B cell (primary cell): Measurements from ENCODE around the gene HLA-DOB. TPM values are rescaled to one million over a fixed set of nuclear protein-coding genes. Genes with fewer than 3 reads are reported as not detected.

Experiments
- ATAC-seq: fragments of 200-7000 bp; cut with Tn5 transposase; one replicate; pipeline ENCODE4 v1.10.0; 2021; ENCODE audit warnings: low read depth, mild to moderate bottlenecking, moderate number of reproducible peaks, moderate library complexity
- CTCF ChIA-PET: fragments of 350-600 bp; sonication (Branson Sonifier 250); formaldehyde crosslinking; loops from one replicate; lab custom pipeline; 2021; ENCODE audit warnings: antibody characterized with exemption, inconsistent platforms; lab: Charles Lee
- POLR2A ChIA-PET: fragments of 350-600 bp; sonication (Branson Sonifier 250); formaldehyde crosslinking; loops from one replicate; lab custom pipeline; 2021; ENCODE audit warnings: antibody characterized with exemption; lab: Charles Lee
- DNase-seq: peaks from one replicate; pipeline ENCODE4 v3.0.0; 2013
- H2AFZ ChIP-seq: 2 replicates; pipeline ENCODE4 v1.6.1; 2012; ENCODE audit warnings: mild to moderate bottlenecking, low read depth, low read length; ENCODE audit not compliant: insufficient read depth, poor library complexity, severe bottlenecking
- H3K27ac ChIP-seq, 2 donors: 1 replicate in 1 of 2; 2 replicates in 1 of 2; pipeline ENCODE4 v1.5.1; 2012 to 2013; ENCODE audit warnings: low read length in 2 of 2, mild to moderate bottlenecking in 2 of 2, moderate library complexity in 1 of 2
- H3K27me3 ChIP-seq, 4 experiments: fragments of 200-600 bp in 1 of 4; sonication (generic) in 1 of 4; replicated peaks in 1 of 4; 1 replicate in 2 of 4; 2 replicates in 2 of 4; pipeline versions ENCODE4 v1.6.1 to v1.7.0; 2013 to 2016; ENCODE audit warnings: low read length in 3 of 4, mild to moderate bottlenecking in 2 of 4, mixed read lengths in 1 of 4, moderate library complexity in 1 of 4; ENCODE audit not compliant: insufficient read depth in 4 of 4, control insufficient read depth in 3 of 4; ENCODE audit errors: control extremely low read depth in 1 of 4
- H3K36me3 ChIP-seq, 2 experiments: replicated peaks in 1 of 2; 1 replicate in 1 of 2; 2 replicates in 1 of 2; pipeline versions ENCODE4 v1.6.1 to v1.7.1; 2013; ENCODE audit warnings: low read length in 1 of 2; ENCODE audit not compliant: insufficient read depth in 2 of 2, control insufficient read depth in 1 of 2; ENCODE audit errors: control extremely low read depth in 1 of 2, extremely low read depth in 1 of 2
- H3K4me1 ChIP-seq, 2 donors: fragments of 200-600 bp in 1 of 2; sonication (generic) in 1 of 2; 1 replicate in 1 of 2; 2 replicates in 1 of 2; pipeline versions ENCODE4 v1.5.1 to v1.6.1; 2013 to 2017; ENCODE audit warnings: low read length in 2 of 2; ENCODE audit not compliant: control insufficient read depth in 2 of 2, insufficient read depth in 2 of 2
- H3K4me2 ChIP-seq: replicated peaks from 2 replicates; pipeline ENCODE3; 2012; ENCODE audit warnings: mild to moderate bottlenecking, low read depth, low read length; ENCODE audit not compliant: poor library complexity, severe bottlenecking
- H3K4me3 ChIP-seq, 5 experiments: fragments of 200-600 bp in 1 of 5; sonication (generic) in 1 of 5; 1 replicate in 3 of 5; 2 replicates in 2 of 5; pipeline versions ENCODE4 v1.5.1 to v1.7.0; 2011 to 2016; ENCODE audit warnings: low read length in 4 of 5, mild to moderate bottlenecking in 4 of 5, low read depth in 2 of 5, control low read depth in 1 of 5, moderate library complexity in 1 of 5; ENCODE audit not compliant: insufficient read depth in 1 of 5; ENCODE audit errors: control extremely low read depth in 1 of 5, extremely low read depth in 1 of 5
- H3K79me2 ChIP-seq: fragments of 200-600 bp; sonication (generic); one replicate; pipeline ENCODE4 v1.6.0; 2016; ENCODE audit warnings: low read length; ENCODE audit not compliant: control insufficient read depth, insufficient read depth
- H3K9ac ChIP-seq: fragments of 200-600 bp; sonication (generic); 2 replicates; pipeline ENCODE4 v1.6.1; 2017; ENCODE audit warnings: mild to moderate bottlenecking, low read length, moderate library complexity
- H3K9me3 ChIP-seq, 3 donors: one replicate each; pipeline versions ENCODE4 v1.6.1 to v1.7.1; 2013; ENCODE audit warnings: low read length in 2 of 3; ENCODE audit not compliant: control insufficient read depth in 2 of 3, insufficient read depth in 1 of 3; ENCODE audit errors: control extremely low read depth in 1 of 3
- H4K20me1 ChIP-seq: 2 replicates; pipeline ENCODE4 v1.6.0; 2012; ENCODE audit warnings: mild to moderate bottlenecking, low read length; ENCODE audit not compliant: insufficient read depth, control insufficient read depth, poor library complexity, severe bottlenecking
- H3K27ac Mint-ChIP-seq: one replicate; pipeline ENCODE4 v1.8.0; 2021; ENCODE audit warnings: mixed read lengths
- H3K27me3 Mint-ChIP-seq: one replicate; pipeline ENCODE4 v1.8.0; 2021; ENCODE audit warnings: mixed read lengths
- H3K4me1 Mint-ChIP-seq: one replicate; pipeline ENCODE4 v1.8.0; 2021; ENCODE audit warnings: mixed read lengths
- H3K4me3 Mint-ChIP-seq: one replicate; pipeline ENCODE4 v1.8.0; 2021; ENCODE audit warnings: mixed read lengths
- H3K9me3 Mint-ChIP-seq: one replicate; pipeline ENCODE4 v1.8.0; 2022; ENCODE audit warnings: mixed read lengths; ENCODE audit not compliant: insufficient read depth
- CTCF ChIP-seq: fragments of 200-600 bp; IDR thresholded peaks from one replicate; pipeline ENCODE4 v1.8.0; 2022; ENCODE audit warnings: antibody characterized with exemption, mild to moderate bottlenecking
- EZH2 ChIP-seq: IDR thresholded peaks from 2 replicates; pipeline ENCODE4 v1.6.1; 2012; ENCODE audit warnings: borderline replicate concordance, low read depth, mild to moderate bottlenecking, moderate library complexity, low read length; ENCODE audit not compliant: insufficient read depth, poor library complexity, severe bottlenecking
- WGBS: methylation state at CpG from one replicate; pipeline ENCODE4 v1.1.5; 2013; ENCODE audit warnings: missing lambda C conversion rate; ENCODE audit not compliant: insufficient coverage; 5-methylcytosine and 5-hydroxymethylcytosine counted together
- intact Hi-C: fragments of 100-400 bp; cut with micrococcal nuclease; formaldehyde crosslinking; loops from one replicate; pipeline ENCODE4 v1.10.0; 2022
- polyA plus RNA-seq: library from polyadenylated mRNA; depleted of rRNA; stranded (reverse); fragments of >200 nt; gene quantifications from 2 replicates; pipeline ENCODE4 v1.2.3, GENCODE V29; 2012
- total RNA-seq, 2 donors: library from RNA; stranded (reverse); fragments of 120-200 nt in 1 of 2; gene quantifications; 1 replicate in 1 of 2; 2 replicates in 1 of 2; pipeline versions ENCODE4 v1.2.3 to v1.2.4, GENCODE V29; 2013 to 2022

The HLA-DOB gene
- total and polyA plus RNA-seq, 2 donors (not counting 1 experiment from before 2014, with no cell fraction given), result 109 to 231 TPM

- peak overlapping the region; percentile 30 for H2AFZ ChIP-seq
- H3K4me3 ChIP-seq, result peak overlapping the region in 4 of 5 experiments; percentile 26 to 53 (median 42)
- H3K27ac ChIP-seq, result peak overlapping the region; percentile 60 to 64
- peaks cover 26 to 32% of the 10 kb centered on the region in 2 donors for H3K4me1 ChIP-seq
- no peak for TF ChIP-seq EZH2
- peak; percentile 91 for TF ChIP-seq CTCF
- peaks cover 6 to 20% (median 12%) of the 10 kb centered on the region in 3 donors for H3K9me3 ChIP-seq
- peak; percentile 83 for ATAC-seq
- H4K20me1 ChIP-seq, result no peaks in the 10 kb centered on the region
- DNase-seq, result peak; percentile 92
- Mint-ChIP-seq H3K9me3 (peaks cover 15% of the 10 kb centered on the region), H3K27ac (peak overlapping the region; percentile 93), H3K4me3 (peak overlapping the region; percentile 90), H3K4me1 (peaks cover 40% of the 10 kb centered on the region), H3K27me3 (no peaks in the 10 kb centered on the region)
- ChIA-PET POLR2A (interaction anchor here (0.6 to 1.5 kb wide), 3 partner anchors 41 to 131 kb away, joined by 3 to 11 read pairs (median 5); partner anchors contain the start of genes HLA-DQB1 and TAP2), CTCF (interaction anchor here (1.0 to 9.6 kb wide), 15 partner anchors 9 to 749 kb away, joined by 3 to 90 read pairs (median 4); partner anchors contain the start of genes TAP1 and TAP2)
- peak overlapping the region; percentile 51 for H3K9ac ChIP-seq
- intact Hi-C loops, result loop anchor here (1.0 to 10.0 kb wide), 8 partner anchors 19 to 752 kb away; partner anchors contain the start of genes ATF6B and TAP2
- H3K4me2 ChIP-seq, result peak overlapping the region; percentile 70
- H3K27me3 ChIP-seq, result no peaks in the 10 kb centered on the region
- 3% methylated on average over 20 of the region's 30 CpGs for whole genome bisulfite sequencing
- H3K36me3 ChIP-seq, result no peaks in the 10 kb centered on the region
- no peaks in the 10 kb centered on the region for H3K79me2 ChIP-seq
Observed at GRCh38 chr6:32796848-32797776, 19.7 kb downstream of the HLA-DOB start.
